HCT116 (cell line): Measurements from ENCODE around the gene ZNF181. TPM values are rescaled to one million over a fixed set of nuclear protein-coding genes. Genes with fewer than 3 reads are reported as not detected.

ENCODE experiments used
- ATAC-seq: fragments of 200-7000 bp; cut with Tn5 transposase; 2 replicates; pipeline ENCODE4 v1.9.1; 2020; ENCODE audit warnings: mild to moderate bottlenecking, moderate library complexity
- BruUV-seq: library from RNA; stranded (reverse); fragments of 400-500 nt; replicated peaks from 2 replicates; lab custom pipeline; 2021; lab: Mats Ljungman, UMichigan
- CTCF ChIA-PET: fragments of 300-600 bp; sonication (Branson Sonifier 250); formaldehyde crosslinking; loops from one replicate; lab custom pipeline; 2021; ENCODE audit warnings: antibody characterized with exemption; lab: Charles Lee
- POLR2A ChIA-PET: fragments of 300-600, 350-600 bp; sonication (Branson Sonifier 250); formaldehyde crosslinking; loops from one replicate; lab custom pipeline; 2021; ENCODE audit warnings: antibody characterized with exemption; lab: Charles Lee
- RAD21 ChIA-PET, 2 experiments: fragments of 300-600 bp; sonication (Branson Sonifier 250); formaldehyde crosslinking; loops; one replicate each; lab custom pipeline; 2023; ENCODE audit warnings: low total read pairs in 2 of 2; ENCODE audit not compliant: uncharacterized antibody in 2 of 2, unreplicated experiment in 2 of 2, low non-redundant PET in 1 of 2; lab: Charles Lee
- DNase-seq: peaks from one replicate; pipeline ENCODE4 v3.0.0-alpha.2; 2010; ENCODE audit warnings: low read depth, low spot score
- H2AFZ ChIP-seq: fragments of 200-600 bp; shearing (Covaris generic), sonication (generic); 2 replicates; pipeline ENCODE4 v1.6.1; 2017; ENCODE audit warnings: low read depth, mixed run types, mixed read lengths, antibody characterized with exemption, low read length; ENCODE audit not compliant: poor library complexity, severe bottlenecking
- H3K27ac ChIP-seq: 2 replicates; pipeline ENCODE4 v1.5.1; 2012; ENCODE audit warnings: low read depth, low read length
- H3K27me3 ChIP-seq: fragments of 200-600 bp; sonication (generic); 2 replicates; pipeline ENCODE4 v1.6.1; 2016; ENCODE audit warnings: mixed run types, low read length, mixed read lengths; ENCODE audit not compliant: insufficient read depth
- H3K36me3 ChIP-seq, 2 experiments: fragments of 200-500 bp in 1 of 2; fragments of 200-600 bp in 1 of 2; sonication (Bioruptor generic) in 1 of 2; sonication (generic) in 1 of 2; 2 replicates each; pipeline versions ENCODE4 v1.5.1 to v1.6.1; 2014 to 2016; ENCODE audit warnings: low read length in 2 of 2, inconsistent platforms in 1 of 2, mixed read lengths in 1 of 2, mixed run types in 1 of 2; ENCODE audit not compliant: insufficient read depth in 2 of 2, control insufficient read depth in 1 of 2
- H3K4me1 ChIP-seq, 2 experiments: fragments of 200-600 bp in 1 of 2; sonication (generic) in 1 of 2; 2 replicates each; pipeline versions ENCODE4 v1.5.1 to v1.6.1; 2012 to 2017; ENCODE audit warnings: low read length in 2 of 2, inconsistent platforms in 1 of 2, mild to moderate bottlenecking in 1 of 2, mixed read lengths in 1 of 2, mixed run types in 1 of 2, moderate library complexity in 1 of 2; ENCODE audit not compliant: insufficient read depth in 2 of 2, control insufficient read depth in 1 of 2
- H3K4me2 ChIP-seq: fragments of 200-600 bp; sonication (generic); 2 replicates; pipeline ENCODE4 v1.6.1; 2017; ENCODE audit warnings: mixed run types, low read length, mixed read lengths
- H3K4me3 ChIP-seq, 2 experiments: fragments of 200-600 bp in 1 of 2; sonication (generic) in 1 of 2; replicated peaks in 1 of 2; 2 replicates each; pipeline ENCODE4 v1.5.1; 2011 to 2016; ENCODE audit warnings: low read length in 2 of 2, control low read depth in 1 of 2, low read depth in 1 of 2, mild to moderate bottlenecking in 1 of 2, mixed read lengths in 1 of 2, mixed run types in 1 of 2
- H3K79me2 ChIP-seq: fragments of 200-600 bp; sonication (generic); 2 replicates; pipeline ENCODE4 v1.6.1; 2017; ENCODE audit warnings: mild to moderate bottlenecking, mixed run types, low read length, moderate library complexity, mixed read lengths; ENCODE audit not compliant: insufficient read depth
- H3K9ac ChIP-seq: fragments of 200-600 bp; sonication (generic); 2 replicates; pipeline ENCODE4 v1.6.1; 2016; ENCODE audit warnings: low read length, mixed read lengths
- H3K9me2 ChIP-seq: fragments of 200-600 bp; sonication (generic), shearing (Covaris generic); 2 replicates; pipeline ENCODE4 v1.6.1; 2017; ENCODE audit warnings: mixed run types, mild to moderate bottlenecking, moderate library complexity; ENCODE audit not compliant: insufficient read depth
- H3K9me3 ChIP-seq, 2 experiments: fragments of 200-500 bp in 1 of 2; fragments of 200-600 bp in 1 of 2; sonication (Bioruptor generic) in 1 of 2; sonication (generic) in 1 of 2; 2 replicates each; pipeline ENCODE4 v1.6.1; 2014 to 2017; ENCODE audit warnings: low read length in 2 of 2, mixed read lengths in 2 of 2, inconsistent platforms in 1 of 2, low read depth in 1 of 2, mild to moderate bottlenecking in 1 of 2, mixed run types in 1 of 2, moderate library complexity in 1 of 2; ENCODE audit not compliant: control insufficient read depth in 1 of 2, insufficient read depth in 1 of 2
- H4K20me1 ChIP-seq: fragments of 200-600 bp; sonication (generic), shearing (Covaris generic); 2 replicates; pipeline ENCODE4 v1.6.1; 2017; ENCODE audit warnings: mixed run types, mild to moderate bottlenecking, moderate library complexity; ENCODE audit not compliant: insufficient read depth
- EZH2 ChIP-seq: fragments of 200-600 bp; sonication (generic); IDR thresholded peaks from 2 replicates; pipeline ENCODE4 v1.6.1; 2017; ENCODE audit warnings: antibody characterized with exemption, mixed run types
- RAD21 ChIP-seq: IDR thresholded peaks from 2 replicates; pipeline ENCODE4 v1.6.1; 2012; ENCODE audit warnings: low read depth, mild to moderate bottlenecking
- intact Hi-C: fragments of 100-400 bp; cut with micrococcal nuclease; formaldehyde crosslinking; loops from 2 replicates; pipeline ENCODE4 v1.10.0; 2022
- total RNA-seq: library from RNA; stranded (reverse); gene quantifications from one replicate; pipeline ENCODE4 v1.2.1, GENCODE V29; 2021; ENCODE audit not compliant: unreplicated experiment
- TF ChIP-seq, protein P1 (sequence below), 3 experiments: fragments of 200-600 bp in 1 of 3; sonication (generic) in 1 of 3; IDR thresholded peaks in 2 of 3; conservative IDR thresholded peaks in 1 of 3; 2 replicates each; pipeline ENCODE4 v1.5.1; 2012 to 2017; ENCODE audit warnings: low read depth in 2 of 3, low read length in 2 of 3, antibody characterized with exemption in 1 of 3, borderline replicate concordance in 1 of 3, control low read depth in 1 of 3, mild to moderate bottlenecking in 1 of 3, mixed read lengths in 1 of 3, mixed run types in 1 of 3, moderate library complexity in 1 of 3; ENCODE audit not compliant: insufficient read depth in 1 of 3
- TF ChIP-seq, protein P2 (sequence below): IDR thresholded peaks from 2 replicates; pipeline ENCODE4 v1.6.1; 2012

Gene ZNF181
- total RNA-seq, 1 experiment from 2014 or later, result 4.0 TPM

DNA sequence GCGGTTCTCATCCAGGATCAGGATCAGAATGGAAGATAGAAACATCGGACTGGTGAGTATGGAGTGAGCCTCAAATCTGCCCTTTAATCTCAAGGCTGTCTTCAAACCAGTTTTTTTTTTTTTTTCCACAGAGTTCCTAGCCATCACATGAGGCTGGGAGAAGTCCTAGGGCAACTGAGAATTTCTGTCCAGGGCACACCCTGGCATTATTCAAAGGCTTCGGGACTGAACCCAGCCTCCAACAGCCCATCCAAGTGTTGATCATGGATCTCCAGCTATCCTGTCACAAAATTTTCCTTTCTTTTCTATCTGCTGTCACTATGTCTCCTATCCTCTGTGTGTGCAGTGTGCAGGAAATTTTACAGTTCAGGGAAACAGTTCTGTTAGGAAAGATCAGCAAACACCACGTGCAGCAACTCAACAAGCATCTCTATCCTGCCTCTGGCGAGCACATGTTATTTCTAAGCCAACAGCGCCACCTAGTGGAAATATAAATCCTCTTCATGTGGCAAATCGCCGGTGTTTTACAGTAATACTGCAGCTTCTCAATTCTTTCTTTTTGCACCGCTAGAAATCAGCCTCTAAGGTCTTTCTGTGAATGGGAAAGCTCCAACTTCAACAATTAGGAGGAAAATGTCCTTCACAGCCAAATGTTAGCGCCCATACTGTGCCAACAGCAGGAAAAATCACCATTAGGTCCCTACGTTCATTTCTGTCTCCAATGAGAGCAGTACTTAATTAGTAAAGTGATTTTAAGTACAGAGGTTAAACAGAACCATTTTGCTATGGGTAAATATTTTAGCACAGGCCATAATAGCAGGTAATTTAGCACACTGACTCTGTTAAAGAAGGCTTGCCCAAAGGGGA lies 21.4 kb upstream of the ZNF181 start:
- CTCF ChIA-PET, result interaction anchor here (0.7 to 2.7 kb wide), 10 partner anchors 9 to 1282 kb away, joined by 3 to 27 read pairs (median 4); partner anchors contain the start of genes SCGB2B2, ZNF181 and ZNF302
- no peaks in the 10 kb centered on the region for H3K36me3 ChIP-seq
- ATAC-seq, result peak; percentile 94
- no peak overlapping the region for H3K4me3 ChIP-seq
- no peak for TF ChIP-seq EZH2
- TF ChIP-seq, protein P1, sequence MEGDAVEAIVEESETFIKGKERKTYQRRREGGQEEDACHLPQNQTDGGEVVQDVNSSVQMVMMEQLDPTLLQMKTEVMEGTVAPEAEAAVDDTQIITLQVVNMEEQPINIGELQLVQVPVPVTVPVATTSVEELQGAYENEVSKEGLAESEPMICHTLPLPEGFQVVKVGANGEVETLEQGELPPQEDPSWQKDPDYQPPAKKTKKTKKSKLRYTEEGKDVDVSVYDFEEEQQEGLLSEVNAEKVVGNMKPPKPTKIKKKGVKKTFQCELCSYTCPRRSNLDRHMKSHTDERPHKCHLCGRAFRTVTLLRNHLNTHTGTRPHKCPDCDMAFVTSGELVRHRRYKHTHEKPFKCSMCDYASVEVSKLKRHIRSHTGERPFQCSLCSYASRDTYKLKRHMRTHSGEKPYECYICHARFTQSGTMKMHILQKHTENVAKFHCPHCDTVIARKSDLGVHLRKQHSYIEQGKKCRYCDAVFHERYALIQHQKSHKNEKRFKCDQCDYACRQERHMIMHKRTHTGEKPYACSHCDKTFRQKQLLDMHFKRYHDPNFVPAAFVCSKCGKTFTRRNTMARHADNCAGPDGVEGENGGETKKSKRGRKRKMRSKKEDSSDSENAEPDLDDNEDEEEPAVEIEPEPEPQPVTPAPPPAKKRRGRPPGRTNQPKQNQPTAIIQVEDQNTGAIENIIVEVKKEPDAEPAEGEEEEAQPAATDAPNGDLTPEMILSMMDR (IDR thresholded peaks at IDR 0.05 in 2 of 3, conservative IDR thresholded peaks at IDR 0.05 in 1 of 3; ENCODE audit: borderline replicate concordance in 1 of 3, insufficient read depth in 1 of 3, low read depth in 2 of 3, low read length in 2 of 3), result peak; percentile 50 to 83 (median 79)
- TF ChIP-seq, protein P2, sequence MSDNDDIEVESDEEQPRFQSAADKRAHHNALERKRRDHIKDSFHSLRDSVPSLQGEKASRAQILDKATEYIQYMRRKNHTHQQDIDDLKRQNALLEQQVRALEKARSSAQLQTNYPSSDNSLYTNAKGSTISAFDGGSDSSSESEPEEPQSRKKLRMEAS, result peak; percentile 78
- TF ChIP-seq RAD21, result peak; percentile 89
- DNase-seq, result peak; percentile 71
- POLR2A ChIA-PET, result interaction anchor here (1.4 kb wide), 1 partner anchor 35 kb away, joined by 3 read pairs; the partner anchor contains the start of gene ZNF302
- H3K4me2 ChIP-seq, result peak overlapping the region; percentile 33; the same call in 1 of the 2 replicates
- H2AFZ ChIP-seq, result peak overlapping the region; percentile 80
- no peaks in the 10 kb centered on the region for H3K9me2 ChIP-seq
- no peaks in the 10 kb centered on the region for H4K20me1 ChIP-seq
- no peak overlapping the region for H3K27ac ChIP-seq
- H3K9me3 ChIP-seq, result peaks cover 0 to 4% of the 10 kb centered on the region in 2 experiments; a peak in 1 of 4 replicates
- H3K27me3 ChIP-seq, result no peaks in the 10 kb centered on the region
- RAD21 ChIA-PET, result interaction anchor here in 1 of 2 experiments (1.2 kb wide), 1 partner anchor 73 kb away, joined by 3 read pairs; no protein-coding TSS in a partner anchor
- no peak overlapping the region for H3K9ac ChIP-seq
- intact Hi-C loops, result loop anchor here (1.0 to 10.0 kb wide), 5 partner anchors 73 to 935 kb away; no protein-coding TSS in a partner anchor
- no peaks in the 10 kb centered on the region for H3K4me1 ChIP-seq
- no TSS peak for BruUV-seq
- no peaks in the 10 kb centered on the region for H3K79me2 ChIP-seq
